Midbrain (tissue), 1 donor: ENCODE results near the gene PRPF8.
"Not testable (repeated sequence)": the region's sequence is repeated elsewhere in the genome, so short reads cannot be mapped to it uniquely, and the experiment has no call there.

Experiments
- DNase-seq: peaks from one replicate; lab custom pipeline; 2025; lab: John Stamatoyannopoulos, UW

Gene PRPF8

DNA sequence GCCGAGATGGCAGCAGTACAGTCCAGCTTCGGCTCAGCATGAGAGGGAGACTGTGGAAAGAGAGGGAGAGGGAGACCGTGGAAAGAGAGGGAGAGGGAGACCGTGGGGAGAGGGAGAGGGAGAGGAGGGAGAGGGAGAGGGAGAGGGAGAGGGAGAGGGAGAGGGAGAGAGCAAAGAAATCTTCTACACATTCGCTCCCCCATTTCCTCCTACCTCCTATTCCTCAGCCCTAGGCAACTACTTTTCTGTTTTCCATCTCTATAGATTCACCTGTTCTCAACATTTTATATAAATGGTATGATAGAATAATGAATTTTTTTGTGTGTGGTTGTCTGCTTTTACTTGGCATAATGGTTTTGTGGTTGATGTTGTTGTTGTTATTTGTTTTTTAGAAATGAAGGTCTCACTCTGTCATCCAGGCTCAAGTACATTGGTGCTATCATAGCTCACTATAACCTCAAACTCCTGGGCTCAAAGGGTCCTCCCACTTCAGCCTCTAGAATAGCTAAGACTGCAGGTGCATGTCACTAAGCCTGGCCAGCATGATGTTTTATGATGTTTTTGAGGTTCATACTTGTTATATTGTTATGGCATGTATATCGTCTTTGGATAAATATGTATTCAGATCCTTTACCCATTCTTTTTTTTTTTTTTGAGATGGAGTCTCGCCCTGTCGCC is 6.0 kb upstream of the PRPF8 start:
- DNase-seq, result no peak

DNA sequence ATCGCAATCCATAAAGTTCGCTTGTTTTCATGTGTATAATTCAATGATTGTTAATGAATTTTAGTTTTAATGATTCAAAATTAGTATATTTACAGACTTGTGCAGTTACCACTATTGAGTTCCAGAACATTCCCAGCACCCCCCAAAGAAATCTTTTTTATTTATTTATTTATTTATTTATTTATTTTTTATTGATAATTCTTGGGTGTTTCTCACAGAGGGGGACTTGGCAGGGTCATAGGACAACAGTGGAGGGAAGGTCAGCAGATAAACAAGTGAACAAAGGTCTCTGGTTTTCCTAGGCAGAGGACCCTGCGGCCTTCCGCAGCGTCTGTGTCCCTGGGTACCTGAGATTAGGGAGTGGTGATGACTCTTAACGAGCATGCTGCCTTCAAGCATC is 3.7 kb upstream of the PRPF8 start:
- DNase-seq, result not testable (repeated sequence)

- DNase-seq, result no peak
These were observed 1.4 kb upstream of the PRPF8 start for GRCh38 chr17:1686086-1686485.

DNA sequence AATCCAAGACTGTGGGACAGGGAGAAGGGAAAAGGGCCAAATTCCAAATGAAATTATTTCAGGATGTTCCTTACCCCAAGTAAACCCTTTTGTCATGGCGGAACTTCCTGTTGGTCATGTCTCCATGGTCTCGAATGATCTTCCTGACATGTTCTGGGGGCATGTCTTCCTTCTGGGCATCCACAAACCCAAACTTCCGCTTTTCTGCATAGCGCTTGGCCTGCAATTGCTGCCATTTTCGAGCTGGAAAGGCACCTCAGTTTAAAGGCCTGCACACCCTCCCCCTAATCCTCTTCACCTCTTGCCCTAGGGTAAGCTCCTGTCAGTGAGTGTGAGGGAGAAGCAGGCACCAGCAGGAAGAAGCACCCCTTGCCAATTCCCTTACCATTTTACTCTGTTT is 1.2 kb downstream of the PRPF8 start:
- peak; percentile 0 for DNase-seq

GRCh38 chr17:1676401-1676800 is 8.3 kb downstream of the PRPF8 start:
- no peak for DNase-seq

DNA sequence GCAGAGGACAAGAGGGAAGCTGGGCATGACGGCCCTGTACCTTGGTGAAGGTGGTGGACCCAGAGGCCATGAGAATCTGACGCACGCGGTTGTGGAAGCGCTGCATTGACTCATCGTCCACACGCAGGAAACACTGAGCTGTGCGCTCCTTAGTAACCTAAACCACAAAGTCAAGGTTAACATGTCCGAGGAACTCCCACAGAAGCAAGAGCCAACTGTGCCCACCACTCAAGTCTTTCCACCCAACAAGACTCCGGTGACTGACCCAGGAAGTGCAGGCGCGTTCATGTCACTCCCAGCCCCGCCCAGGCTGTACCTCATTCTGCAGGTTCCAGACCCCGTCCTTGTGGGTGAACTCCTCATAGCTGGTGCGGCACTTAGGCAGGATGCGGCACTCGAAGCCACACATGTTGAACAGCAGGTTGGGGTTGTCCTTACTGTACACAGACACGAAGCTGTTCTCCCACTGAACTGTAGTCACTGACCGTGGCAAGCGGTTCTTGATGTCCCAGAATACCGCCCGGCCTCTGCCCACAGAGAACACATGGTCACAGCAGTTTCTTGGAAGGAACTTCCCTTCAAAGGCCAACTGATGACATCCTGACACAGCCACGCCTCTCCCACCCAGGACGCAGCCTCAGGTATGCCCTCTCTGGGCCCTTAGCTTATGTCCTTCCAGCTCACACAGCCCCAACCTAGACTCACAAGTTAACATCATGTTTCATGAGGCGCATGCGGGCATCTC is 11.5 kb downstream of the PRPF8 start:
- no peak for DNase-seq

- not testable (repeated sequence) for DNase-seq
These were observed 20.7 kb downstream of the PRPF8 start for GRCh38 chr17:1663934-1664333.

DNA sequence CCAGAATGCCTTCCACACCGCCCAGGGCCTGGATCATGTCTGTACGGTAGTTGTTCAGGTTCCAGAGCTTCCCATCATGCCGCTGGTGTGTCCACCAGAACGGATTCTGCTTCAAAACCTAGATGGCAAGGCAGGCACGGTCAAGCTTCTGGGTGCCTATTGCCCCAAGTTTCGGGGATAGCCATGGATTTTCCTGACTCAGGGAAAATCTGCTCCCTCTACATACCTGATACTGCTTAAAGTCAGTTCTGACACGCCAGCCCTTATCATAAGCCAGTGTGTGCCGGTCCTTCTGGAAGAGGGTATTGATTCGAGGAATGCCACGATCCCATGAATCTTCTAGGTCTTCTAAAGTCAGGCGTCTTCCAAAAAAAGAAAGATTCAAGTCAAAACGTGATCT is 23.6 kb downstream of the PRPF8 start:
- no peak for DNase-seq

DNA sequence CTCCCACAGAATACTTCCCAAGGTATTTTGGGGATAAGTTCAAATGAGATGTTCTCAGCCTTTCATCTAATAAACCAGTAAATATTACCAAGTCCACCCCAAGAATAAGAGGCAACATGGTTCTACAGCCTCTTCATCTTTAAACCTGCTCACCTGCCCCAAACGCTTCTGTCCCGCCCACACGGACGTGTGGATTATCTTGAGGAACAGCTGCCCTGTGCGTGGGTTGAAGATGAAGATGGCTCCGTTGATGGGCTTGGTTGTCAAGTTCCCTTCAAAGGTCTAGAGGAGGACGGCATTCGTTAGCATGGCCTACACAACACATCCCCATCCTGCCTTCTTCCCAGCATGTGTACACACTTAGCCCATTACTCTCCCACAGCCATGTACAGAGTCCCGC is 26.6 kb downstream of the PRPF8 start:
- DNase-seq, result no peak

GRCh38 chr17:1653735-1654134 is 30.9 kb downstream of the PRPF8 start:
- DNase-seq, result no peak

DNA sequence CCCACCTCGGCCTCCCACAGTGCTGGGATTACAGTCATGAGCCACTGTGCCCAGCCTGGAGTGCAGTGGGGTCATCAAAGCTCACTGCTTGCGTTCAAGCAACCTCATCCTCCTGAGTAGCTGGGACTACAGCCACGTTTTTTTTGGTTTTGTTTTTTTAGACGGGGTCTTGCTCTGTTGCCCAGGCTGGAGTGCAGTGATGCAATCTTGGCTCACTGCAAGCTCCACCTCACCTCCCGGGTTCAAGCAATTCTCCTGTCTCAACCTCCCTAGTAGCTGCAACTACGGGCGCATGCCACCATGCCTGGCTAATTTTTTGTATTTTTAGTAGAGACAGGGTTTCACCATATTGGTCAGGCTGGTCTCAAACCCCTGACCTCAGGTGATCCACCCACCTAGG is 31.9 kb downstream of the PRPF8 start:
- DNase-seq, result not testable (repeated sequence)

- no peak for DNase-seq
These were observed 33.2 kb downstream of the PRPF8 start for GRCh38 chr17:1651559-1651844.

GRCh38 chr17:1650731-1651558 is 33.7 kb downstream of the PRPF8 start:
- DNase-seq, result no peak

GRCh38 chr17:1649844-1650501 is 34.7 kb downstream of the PRPF8 start, which contains the start of gene RILP:
RILP (minus strand) TSS chr17:1649866; CDS start chr17:1649804, 62 bp downstream.
- DNase-seq, result peak; percentile 26

GRCh38 chr17:1648963-1649843 is 35.5 kb downstream of the PRPF8 start:
- DNase-seq, result peak; percentile 97

DNA sequence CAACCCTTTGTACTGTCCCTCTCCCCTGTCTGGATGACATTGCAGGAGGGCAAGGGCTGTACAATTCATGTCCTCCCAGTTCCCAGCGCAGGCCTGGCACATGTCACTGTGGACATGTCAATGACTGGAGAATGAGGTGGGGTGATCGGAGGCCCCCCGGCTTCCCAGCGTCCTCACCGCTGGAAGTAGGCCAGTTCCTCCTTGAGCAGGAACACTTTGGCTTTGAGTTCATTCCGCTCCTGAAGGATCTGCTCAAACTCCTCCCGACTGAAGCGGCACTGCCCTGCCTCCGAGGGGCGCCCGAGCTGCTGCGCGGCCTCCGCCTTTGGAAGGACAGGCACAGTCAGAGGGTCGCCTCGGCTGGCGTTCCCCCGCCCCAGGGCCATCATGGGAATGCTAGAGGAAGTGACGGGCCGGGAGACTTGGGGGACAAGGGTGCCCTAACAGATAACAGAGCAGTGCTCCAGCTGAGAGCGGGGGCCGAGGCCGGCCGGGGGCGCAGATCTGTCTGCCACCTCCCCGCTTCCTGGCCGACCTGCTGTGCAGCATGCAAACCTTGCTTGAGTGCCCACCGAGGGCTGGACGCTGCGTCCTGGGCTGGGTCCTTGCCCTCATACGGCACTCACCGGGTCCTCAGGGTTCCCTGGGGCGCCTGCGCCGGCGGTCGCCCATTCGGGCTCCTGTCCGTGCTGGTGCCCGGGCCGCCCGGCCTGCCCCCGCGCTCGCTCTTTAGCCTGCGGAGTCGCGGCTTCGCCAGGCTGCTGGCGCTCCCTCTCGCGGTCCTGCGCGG is 36.3 kb downstream of the PRPF8 start:
- peak; percentile 24 for DNase-seq

- no peak for DNase-seq
These were observed 36.9 kb downstream of the PRPF8 start for GRCh38 chr17:1647802-1648171.

DNA sequence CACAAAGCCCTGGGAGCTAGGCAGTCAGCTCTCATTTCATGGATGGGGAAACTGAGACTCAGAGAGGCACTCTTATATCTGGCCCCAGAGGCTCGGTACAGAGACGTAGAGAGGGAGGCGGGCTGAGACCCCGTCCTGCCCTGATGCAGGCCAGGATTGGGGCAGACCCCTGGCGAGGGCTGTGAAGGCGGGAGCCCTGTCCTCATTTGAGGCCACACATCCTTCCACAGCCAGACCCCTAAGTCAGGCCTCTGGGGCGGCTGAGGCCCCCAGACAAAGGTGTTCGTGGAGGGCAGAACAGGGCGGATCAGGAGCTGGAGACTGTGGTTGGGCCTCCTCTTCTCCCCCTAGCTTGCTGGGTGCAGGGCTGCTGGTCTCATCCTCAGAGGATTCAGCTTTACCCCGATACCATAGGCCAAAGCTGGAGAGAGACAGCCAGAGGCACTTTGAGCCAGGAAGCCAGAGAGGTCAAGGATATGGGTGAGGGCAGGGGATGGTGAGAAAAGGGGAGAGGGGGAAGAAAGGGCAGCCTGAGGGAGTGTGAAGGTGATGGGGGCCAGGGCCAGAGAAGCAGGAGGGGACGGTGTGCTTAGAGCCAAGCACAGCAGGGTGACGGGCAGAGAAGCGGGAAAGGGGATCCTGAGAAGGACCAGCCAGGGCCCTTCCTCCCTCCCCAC is 38.3 kb downstream of the PRPF8 start:
- no peak for DNase-seq

DNA sequence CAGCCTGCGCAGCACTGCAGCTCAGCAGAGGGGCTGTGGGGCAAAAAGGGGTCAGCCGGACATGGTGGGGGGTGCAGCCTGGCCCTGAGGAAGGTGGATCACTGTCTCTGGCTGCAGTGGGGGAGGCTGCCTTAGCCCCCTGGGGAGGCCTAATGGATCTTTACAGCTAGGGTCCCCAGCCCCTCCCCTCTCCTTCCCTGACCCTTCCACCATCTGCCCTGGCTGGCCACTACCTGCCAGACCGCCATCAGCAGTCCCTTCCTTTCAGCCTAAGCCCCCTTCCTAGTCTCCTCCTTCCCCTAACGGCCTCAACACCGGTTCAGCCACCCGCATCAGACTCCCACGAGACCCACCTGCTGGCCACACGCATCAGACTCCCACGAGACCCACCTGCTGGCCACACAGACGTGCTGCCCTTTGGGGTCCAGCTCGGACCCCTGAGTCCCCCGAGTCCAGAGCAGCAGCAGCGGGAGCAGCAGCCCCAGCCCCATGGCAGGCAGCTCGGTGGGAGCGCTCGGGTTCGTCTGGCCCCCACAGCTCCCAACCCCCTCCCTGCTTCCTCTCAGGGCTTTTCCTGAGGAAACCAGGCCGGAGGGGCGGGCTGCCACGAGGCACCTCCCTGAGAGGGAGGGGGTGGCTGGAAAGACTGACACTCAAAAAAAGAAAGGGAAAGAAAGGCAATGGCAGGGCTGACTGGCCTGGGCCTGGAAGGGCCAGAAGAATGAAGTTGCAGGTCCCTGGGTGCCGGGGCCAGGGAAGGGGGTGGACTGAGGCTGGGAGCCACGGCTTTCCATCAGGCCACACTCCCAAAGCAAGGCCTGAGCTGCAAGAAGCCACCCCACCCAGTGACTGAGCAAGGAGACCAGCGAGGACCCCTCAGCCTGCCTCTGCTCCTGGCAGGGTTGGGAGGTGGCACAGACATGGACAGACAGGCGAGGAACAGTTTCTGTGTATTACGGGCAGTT is 39.2 kb downstream of the PRPF8 start, which contains the start of gene SCARF1:
SCARF1 (minus strand) TSS at position 526 of the 965 bp plus-strand sequence; CDS start at position 491, 35 bp downstream.
- no peak for DNase-seq
